GM18870 (cell line): ENCODE data around the gene NELFA.

Experiments used
- ATAC-seq: cut with Tn5 transposase; IDR thresholded peaks from one replicate; pipeline ENCODE4 v1.9.1; 2021; ENCODE audit warnings: moderate library complexity; ENCODE audit not compliant: unreplicated experiment

Gene NELFA

DNA sequence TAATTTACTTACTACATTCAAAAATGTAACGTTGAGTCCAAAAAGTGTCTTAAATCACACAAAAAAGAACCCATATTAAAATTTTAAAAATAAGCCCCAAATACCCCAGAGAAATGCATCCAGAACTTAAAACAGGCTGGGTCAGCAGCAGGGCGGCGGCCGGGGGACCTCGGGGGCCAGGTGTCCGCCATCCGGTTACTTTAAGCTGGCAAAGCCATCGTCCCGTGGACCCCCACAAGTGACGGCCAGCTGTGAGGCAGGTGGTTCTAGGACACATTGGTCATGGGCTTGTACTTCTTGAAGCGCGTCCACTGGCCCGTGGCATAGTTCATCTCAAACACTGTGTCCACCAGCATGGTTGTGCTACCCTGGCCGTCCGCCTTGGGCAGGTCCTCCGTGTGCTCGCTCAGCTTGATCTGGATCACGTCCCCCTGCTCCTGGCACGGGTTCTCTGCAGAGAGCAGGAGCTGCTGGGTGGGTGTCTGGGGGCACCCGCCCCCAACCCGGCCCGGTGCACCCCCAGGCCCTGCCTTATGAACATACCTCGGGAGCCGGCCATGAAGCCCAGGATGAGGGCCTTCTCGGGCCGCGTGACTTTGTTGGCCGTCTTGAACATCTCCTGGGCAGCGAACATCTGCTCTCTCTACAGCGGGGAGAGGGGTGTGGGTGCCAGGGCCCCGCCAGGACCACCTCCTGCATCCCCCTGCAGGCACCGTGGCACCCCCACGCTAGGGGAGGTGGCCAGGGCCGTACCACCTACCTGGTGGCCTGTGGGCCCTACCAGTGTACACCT is 25.5 kb downstream of the NELFA start:
- ATAC-seq: no peak

DNA sequence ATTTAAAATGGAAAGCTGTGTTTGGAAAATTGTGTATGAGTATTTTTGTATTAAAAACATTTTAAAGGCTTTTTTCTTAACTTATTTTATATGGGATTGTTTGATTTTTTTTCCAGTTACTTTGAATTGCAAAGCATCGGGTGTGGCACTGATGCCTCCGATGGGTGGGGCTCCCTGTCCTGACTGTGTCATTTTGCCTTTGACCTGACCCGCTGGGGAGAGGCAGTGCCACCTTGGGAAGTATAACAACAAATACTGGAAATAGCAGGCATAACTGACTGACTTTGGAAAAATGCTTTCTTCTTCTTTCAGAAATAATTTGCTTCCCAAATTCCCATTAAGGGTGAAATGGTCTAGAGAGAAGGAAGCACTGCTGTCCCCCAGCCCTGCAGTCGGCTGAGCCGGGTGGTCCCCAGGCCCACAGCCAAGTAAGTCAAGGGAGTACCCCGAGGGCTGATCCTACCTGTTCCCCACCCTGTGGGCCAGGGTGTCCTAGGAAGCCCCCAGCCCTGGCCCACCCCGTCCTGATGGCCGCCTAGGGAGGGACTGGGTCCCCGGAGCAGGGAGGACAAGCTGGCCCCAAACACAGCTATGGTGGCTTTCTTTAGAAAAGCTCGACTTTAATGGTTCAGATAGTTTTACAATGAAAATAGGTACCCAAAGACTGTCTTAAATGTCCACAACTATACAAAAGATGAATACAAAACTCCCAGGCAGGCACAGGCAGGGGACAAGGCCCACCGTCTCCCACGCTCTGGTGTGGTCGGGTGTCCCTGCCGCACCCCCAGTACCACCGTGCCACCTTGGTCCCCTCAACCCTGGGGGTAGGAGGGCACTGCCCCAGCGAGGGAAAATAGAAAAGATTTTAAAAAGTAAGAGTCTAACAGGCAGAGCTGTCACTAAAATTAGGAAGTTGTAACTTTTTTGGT is 26.4 kb downstream of the NELFA start:
- no peak for ATAC-seq

- no peak for ATAC-seq
Observed at GRCh38 chr4:1981251-1982058, 27.3 kb downstream of the NELFA start.

GRCh38 chr4:1980561-1981041 is 28.2 kb downstream of the NELFA start:
- no peak for ATAC-seq

GRCh38 chr4:1979477-1980196 is 29.1 kb downstream of the NELFA start:
- no peak for ATAC-seq

GRCh38 chr4:1978741-1979476 is 29.9 kb downstream of the NELFA start:
- no peak for ATAC-seq

DNA sequence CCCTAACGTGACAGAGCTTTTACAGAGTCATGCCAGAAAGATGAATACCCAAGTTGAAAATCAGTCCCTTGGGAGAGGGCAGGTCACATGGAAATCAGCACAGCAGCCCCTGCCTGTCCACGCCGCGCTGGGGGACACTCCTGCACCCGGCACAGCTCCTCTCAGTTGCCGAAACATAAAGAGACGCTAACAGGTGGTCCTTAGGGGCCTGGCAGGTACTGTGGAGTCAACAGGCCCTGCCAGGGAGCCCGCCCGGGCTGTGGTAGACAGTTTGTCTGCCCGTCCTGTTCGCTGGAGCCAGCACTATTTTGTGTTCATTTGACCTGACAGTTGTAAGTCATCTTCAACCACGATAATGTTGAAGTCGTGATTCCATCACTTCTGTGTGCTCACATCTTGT is 30.5 kb downstream of the NELFA start:
- ATAC-seq: no peak

DNA sequence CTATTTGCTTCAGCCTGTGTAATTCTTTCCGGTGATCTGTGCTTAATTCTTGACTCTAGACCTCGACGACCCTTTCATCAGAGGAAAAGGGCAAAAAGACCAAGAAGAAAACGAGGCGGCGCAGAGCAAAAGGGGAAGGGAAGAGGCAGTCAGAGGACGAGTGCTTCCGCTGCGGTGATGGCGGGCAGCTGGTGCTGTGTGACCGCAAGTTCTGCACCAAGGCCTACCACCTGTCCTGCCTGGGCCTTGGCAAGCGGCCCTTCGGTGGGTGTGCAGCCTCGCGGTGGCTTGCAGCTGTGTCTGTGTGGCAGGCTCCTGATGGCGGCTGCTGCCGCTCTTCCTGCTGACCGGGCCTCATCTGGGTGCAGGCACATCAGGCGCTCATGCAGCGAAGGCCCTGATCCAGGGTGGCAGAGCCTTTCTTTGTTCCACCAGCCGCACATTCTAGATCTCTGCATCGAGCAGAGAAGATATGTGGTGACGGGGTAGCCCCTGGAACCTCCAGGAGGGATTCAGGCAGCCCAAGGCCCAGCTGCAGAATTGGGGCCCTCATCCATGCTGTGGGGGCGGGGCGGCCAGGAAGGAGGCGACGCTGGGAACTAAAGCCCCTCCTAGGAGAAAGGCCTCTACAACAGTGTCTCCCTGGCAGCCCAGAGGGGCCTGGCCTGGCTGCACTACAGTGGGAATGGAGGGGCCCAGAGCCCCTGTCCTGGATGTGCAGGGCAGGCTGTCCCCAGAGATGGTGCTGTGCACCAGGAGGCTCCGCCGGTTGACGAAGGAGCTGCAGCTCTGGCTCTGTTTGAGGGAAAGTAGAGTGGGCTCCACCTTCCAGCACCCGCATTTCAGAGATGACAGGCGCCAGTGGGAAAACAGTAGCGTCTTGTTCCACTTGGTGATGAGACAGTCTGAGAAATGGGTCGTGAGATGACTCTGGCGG is 32.1 kb downstream of the NELFA start:
- ATAC-seq: no peak

- ATAC-seq: no peak
Observed at GRCh38 chr4:1975880-1976279, 32.9 kb downstream of the NELFA start.

DNA sequence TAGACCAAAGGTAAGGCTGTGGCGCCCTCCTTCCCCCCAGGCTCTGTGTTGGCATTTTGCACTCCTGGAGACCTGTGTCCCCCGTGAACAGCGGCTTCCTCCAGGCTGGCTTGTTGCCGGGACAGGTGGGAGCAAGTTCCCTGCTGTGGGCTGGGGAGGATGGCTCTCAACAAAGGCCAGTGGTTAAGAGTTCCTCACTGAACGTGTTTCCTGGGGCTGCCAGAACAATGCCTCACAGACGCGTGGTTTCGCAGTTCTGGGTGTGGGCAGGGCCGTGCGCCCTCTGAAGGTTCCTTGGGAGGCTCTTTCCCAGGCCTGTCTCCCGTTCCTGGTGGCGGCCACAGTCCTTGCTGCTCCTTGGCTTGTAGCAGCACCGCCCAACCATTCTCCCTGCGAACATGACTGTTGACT is 33.4 kb downstream of the NELFA start:
- ATAC-seq: no peak

GRCh38 chr4:1974840-1975239 is 33.9 kb downstream of the NELFA start:
- no peak for ATAC-seq

DNA sequence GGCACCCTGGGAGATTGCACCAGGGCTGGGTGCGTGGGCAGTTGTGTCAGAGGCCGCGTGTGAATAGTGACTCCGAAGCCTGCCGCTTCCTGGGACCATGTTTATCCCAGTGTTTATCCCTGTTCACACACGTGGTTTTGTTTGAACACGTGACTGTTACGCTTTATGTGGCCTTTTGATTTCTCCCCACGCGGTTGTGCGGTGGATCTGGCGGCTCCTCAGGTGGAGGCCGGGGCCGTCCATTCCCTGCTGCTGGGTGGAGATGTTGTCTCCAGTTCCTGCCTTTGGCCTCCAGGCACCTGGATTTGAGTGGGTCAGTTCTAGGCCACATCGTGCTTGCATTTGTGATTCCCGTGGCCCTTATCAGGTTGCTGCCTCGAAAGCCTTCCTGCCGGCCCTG is 35.1 kb downstream of the NELFA start:
- no peak for ATAC-seq

- no peak for ATAC-seq
Observed at GRCh38 chr4:1973218-1973617, 35.6 kb downstream of the NELFA start.

DNA sequence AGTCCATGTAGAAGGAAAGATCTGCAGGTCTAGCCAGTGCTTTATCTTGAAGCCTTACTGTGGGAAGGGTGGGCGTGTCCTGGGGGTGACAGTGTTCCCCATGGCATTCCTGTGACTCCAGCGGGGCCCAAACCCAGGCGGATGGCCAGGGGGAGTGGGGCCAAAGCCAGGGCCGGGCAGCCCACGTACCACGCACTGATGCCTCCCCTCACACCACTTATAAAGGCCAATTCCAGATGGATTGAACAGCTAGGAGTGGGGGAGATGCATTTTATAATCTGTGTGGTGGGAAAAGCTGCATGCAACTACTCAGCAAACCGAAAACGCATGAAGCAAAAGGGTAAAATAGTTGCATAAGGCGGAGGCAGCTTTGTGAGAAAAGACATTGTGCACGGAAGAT is 36.4 kb downstream of the NELFA start:
- no peak for ATAC-seq

GRCh38 chr4:1971456-1972200 is 37.1 kb downstream of the NELFA start:
- no peak for ATAC-seq

- no peak for ATAC-seq
Observed at GRCh38 chr4:1970926-1971325, 37.8 kb downstream of the NELFA start.

- no peak for ATAC-seq
Observed at GRCh38 chr4:1969928-1970723, 38.6 kb downstream of the NELFA start.
